Panc1 (cell line): ENCODE results near the gene LPIN1. TPM values are rescaled to one million over a fixed set of nuclear protein-coding genes. Genes with fewer than 3 reads are reported as not detected.

ENCODE experiments used
- ATAC-seq: fragments of 200-7000 bp; cut with Tn5 transposase; 2 replicates; pipeline ENCODE4 v1.9.1; 2020; ENCODE audit warnings: mild to moderate bottlenecking, moderate library complexity
- BruUV-seq: library from RNA; stranded (reverse); fragments of 400-500 nt; replicated peaks from 2 replicates; lab custom pipeline; 2021; lab: Mats Ljungman, UMichigan
- CTCF ChIA-PET: fragments of 300-600 bp; sonication (Branson Sonifier 250); formaldehyde crosslinking; loops from one replicate; lab custom pipeline; 2022; ENCODE audit warnings: antibody characterized with exemption; lab: Charles Lee
- POLR2A ChIA-PET: fragments of 300-600 bp; sonication (Branson Sonifier 250); formaldehyde crosslinking; loops from one replicate; lab custom pipeline; 2022; ENCODE audit warnings: antibody characterized with exemption; lab: Charles Lee
- DNase-seq: peaks from one replicate; pipeline ENCODE4 v3.0.0-alpha.2; 2010; ENCODE audit warnings: low read depth, low spot score
- H3K27ac ChIP-seq: 2 replicates; pipeline ENCODE4 v1.5.1; 2011; ENCODE audit warnings: mild to moderate bottlenecking, low read length, inconsistent platforms
- H3K27me3 ChIP-seq: fragments of 200-500 bp; sonication (Bioruptor generic); 2 replicates; pipeline ENCODE4 v1.6.0; 2014; ENCODE audit warnings: low read length, inconsistent platforms; ENCODE audit not compliant: control insufficient read depth, insufficient read depth
- H3K36me3 ChIP-seq: fragments of 200-500 bp; sonication (Bioruptor generic); 2 replicates; pipeline ENCODE4 v1.5.1; 2014; ENCODE audit warnings: inconsistent platforms, mild to moderate bottlenecking, low read length, moderate library complexity; ENCODE audit not compliant: control insufficient read depth, insufficient read depth
- H3K4me1 ChIP-seq: 2 replicates; pipeline ENCODE4 v1.5.1; 2011; ENCODE audit warnings: inconsistent platforms, mild to moderate bottlenecking, low read length, moderate library complexity; ENCODE audit not compliant: control insufficient read depth, insufficient read depth
- H3K4me3 ChIP-seq, 2 experiments: 2 replicates each; pipeline ENCODE4 v1.5.1; 2011 to 2012; ENCODE audit warnings: low read depth in 2 of 2, low read length in 2 of 2, mild to moderate bottlenecking in 2 of 2, inconsistent platforms in 1 of 2, moderate library complexity in 1 of 2
- H3K9me3 ChIP-seq: fragments of 200-500 bp; sonication (Bioruptor generic); 2 replicates; pipeline ENCODE4 v1.5.1; 2014; ENCODE audit warnings: low read depth, mild to moderate bottlenecking, inconsistent platforms, low read length, moderate library complexity; ENCODE audit not compliant: control insufficient read depth, insufficient read depth
- POLR2AphosphoS5 ChIP-seq: IDR thresholded peaks from 2 replicates; pipeline ENCODE4 v1.6.1; 2012; ENCODE audit warnings: mild to moderate bottlenecking, low read depth, low read length, moderate library complexity
- SIN3A ChIP-seq: IDR thresholded peaks from 2 replicates; pipeline ENCODE4 v1.6.1; 2012; ENCODE audit warnings: low read depth, mild to moderate bottlenecking, low read length, moderate library complexity, borderline replicate concordance; ENCODE audit not compliant: insufficient read depth
- TCF7L2 ChIP-seq: IDR thresholded peaks from 2 replicates; pipeline ENCODE4 v1.6.1; 2011; ENCODE audit warnings: mild to moderate bottlenecking, low read depth, low read length, inconsistent platforms
- in situ Hi-C: cut with HindIII; loops from 2 replicates; pipeline ENCODE4 v1.10.0; 2016; ENCODE audit warnings: low sequenced_read_pairs, low pct_unique_long_range_greater_than_20kb
- intact Hi-C: fragments of 100-400 bp; cut with micrococcal nuclease; formaldehyde crosslinking; loops from one replicate; pipeline ENCODE4 v1.10.0; 2022; ENCODE audit not compliant: unreplicated experiment
- total RNA-seq: library from RNA; stranded (reverse); gene quantifications from one replicate; pipeline ENCODE4 v1.2.1, GENCODE V29; 2021; ENCODE audit not compliant: unreplicated experiment
- TF ChIP-seq, protein P1 (sequence below): fragments of 450-650 bp; IDR thresholded peaks from 2 replicates; pipeline ENCODE4 v1.5.1; 2017; ENCODE audit warnings: mild to moderate bottlenecking
- TF ChIP-seq, protein P2 (sequence below), 2 experiments: IDR thresholded peaks; 2 replicates each; pipeline ENCODE4 v1.6.1; 2011 to 2012; ENCODE audit warnings: low read depth in 2 of 2, control low read depth in 1 of 2, low read length in 1 of 2, mild to moderate bottlenecking in 1 of 2, moderate library complexity in 1 of 2; ENCODE audit not compliant: insufficient read depth in 1 of 2

LPIN1 gene
- total RNA-seq, 1 experiment from 2014 or later = 51.8 TPM

DNA sequence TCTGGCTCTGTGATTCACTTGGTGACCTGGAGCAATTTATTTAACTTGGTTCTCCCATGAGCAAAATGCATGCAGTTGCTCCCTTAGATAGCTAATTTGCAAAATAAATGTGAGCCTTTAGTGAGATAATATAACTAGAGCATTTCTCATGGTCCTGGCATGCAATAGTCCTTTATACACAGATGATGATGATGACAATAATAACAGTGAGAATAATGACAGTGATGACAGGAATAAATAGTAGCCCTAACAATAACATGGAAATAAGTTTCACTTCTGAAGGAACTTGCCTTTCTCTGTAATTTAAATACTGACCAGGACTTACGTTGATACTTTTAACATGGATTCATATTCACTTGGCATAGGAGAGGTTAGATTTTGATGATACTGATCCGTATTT is 49.2 kb downstream of the LPIN1 start:
- Histone ChIP-seq H3K36me3 (peaks cover 19% of the 10 kb centered on the region; the same call in 1 of the 2 replicates), H3K4me3 (no peak overlapping the region), H3K27me3 (no peaks in the 10 kb centered on the region), H3K4me1 (no peaks in the 10 kb centered on the region), H3K9me3 (no peaks in the 10 kb centered on the region), H3K27ac (no peak overlapping the region)
- DNase-seq = no peak
- intact Hi-C loops = no loop called here
- TF ChIP-seq, protein P1, sequence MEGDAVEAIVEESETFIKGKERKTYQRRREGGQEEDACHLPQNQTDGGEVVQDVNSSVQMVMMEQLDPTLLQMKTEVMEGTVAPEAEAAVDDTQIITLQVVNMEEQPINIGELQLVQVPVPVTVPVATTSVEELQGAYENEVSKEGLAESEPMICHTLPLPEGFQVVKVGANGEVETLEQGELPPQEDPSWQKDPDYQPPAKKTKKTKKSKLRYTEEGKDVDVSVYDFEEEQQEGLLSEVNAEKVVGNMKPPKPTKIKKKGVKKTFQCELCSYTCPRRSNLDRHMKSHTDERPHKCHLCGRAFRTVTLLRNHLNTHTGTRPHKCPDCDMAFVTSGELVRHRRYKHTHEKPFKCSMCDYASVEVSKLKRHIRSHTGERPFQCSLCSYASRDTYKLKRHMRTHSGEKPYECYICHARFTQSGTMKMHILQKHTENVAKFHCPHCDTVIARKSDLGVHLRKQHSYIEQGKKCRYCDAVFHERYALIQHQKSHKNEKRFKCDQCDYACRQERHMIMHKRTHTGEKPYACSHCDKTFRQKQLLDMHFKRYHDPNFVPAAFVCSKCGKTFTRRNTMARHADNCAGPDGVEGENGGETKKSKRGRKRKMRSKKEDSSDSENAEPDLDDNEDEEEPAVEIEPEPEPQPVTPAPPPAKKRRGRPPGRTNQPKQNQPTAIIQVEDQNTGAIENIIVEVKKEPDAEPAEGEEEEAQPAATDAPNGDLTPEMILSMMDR = no peak
- TF ChIP-seq TCF7L2 (no peak), POLR2AphosphoS5 (no peak), SIN3A (no peak)
- TF ChIP-seq, protein P2, sequence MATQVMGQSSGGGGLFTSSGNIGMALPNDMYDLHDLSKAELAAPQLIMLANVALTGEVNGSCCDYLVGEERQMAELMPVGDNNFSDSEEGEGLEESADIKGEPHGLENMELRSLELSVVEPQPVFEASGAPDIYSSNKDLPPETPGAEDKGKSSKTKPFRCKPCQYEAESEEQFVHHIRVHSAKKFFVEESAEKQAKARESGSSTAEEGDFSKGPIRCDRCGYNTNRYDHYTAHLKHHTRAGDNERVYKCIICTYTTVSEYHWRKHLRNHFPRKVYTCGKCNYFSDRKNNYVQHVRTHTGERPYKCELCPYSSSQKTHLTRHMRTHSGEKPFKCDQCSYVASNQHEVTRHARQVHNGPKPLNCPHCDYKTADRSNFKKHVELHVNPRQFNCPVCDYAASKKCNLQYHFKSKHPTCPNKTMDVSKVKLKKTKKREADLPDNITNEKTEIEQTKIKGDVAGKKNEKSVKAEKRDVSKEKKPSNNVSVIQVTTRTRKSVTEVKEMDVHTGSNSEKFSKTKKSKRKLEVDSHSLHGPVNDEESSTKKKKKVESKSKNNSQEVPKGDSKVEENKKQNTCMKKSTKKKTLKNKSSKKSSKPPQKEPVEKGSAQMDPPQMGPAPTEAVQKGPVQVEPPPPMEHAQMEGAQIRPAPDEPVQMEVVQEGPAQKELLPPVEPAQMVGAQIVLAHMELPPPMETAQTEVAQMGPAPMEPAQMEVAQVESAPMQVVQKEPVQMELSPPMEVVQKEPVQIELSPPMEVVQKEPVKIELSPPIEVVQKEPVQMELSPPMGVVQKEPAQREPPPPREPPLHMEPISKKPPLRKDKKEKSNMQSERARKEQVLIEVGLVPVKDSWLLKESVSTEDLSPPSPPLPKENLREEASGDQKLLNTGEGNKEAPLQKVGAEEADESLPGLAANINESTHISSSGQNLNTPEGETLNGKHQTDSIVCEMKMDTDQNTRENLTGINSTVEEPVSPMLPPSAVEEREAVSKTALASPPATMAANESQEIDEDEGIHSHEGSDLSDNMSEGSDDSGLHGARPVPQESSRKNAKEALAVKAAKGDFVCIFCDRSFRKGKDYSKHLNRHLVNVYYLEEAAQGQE (IDR thresholded peaks at IDR 0.05; ENCODE audit: insufficient read depth in 1 of 2, low read depth in 2 of 2, low read length in 1 of 2) = no peak
- in situ Hi-C loops = no loop called here
- ATAC-seq = no peak
- BruUV-seq = no TSS peak
- CTCF ChIA-PET = no interaction called here
- POLR2A ChIA-PET = no interaction called here

DNA sequence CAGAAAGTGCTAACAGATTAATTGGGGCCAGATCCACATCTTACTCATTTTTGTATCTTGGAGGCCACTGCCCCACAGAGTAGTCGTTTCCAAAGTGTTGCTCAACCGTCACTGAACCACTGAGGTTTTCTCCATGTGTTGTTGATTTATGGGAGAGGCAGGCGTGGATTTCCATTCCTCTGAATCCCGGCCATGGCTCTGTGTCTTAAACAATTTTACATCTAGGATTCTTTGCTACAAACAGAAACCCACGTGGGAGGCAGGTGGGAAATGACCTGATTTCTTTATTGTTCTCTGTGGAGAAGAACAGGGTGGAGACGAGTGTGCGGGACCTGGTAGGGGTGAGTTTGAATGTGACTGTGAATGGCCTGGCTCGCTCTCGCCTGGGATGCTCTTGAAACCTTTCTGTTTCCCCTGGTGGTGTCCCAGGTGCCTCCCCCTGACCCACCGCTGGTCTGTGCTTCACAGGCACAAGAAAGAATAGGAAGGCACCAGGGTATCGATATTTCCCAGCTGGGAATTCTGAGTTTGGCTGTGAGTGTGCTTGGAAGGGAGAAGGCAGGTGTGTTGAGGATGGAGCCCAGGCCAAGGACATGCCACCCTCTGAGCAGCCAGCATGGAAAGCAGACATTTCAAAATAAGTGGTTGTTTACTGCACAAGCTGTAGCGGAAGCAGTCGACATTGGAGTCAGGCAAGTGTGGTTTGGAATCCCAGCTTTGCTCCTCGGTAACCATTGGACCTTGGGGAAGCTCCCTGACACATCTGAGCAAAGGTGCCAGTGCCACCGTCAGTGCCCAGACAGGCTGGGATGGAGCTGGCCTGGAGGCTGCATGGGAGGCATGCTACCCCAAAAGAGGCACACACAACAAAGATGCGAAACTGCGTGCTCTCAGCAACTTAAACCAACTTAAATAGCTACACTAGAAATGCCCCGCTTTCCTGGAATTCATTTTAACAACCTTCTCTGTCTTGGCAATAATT is 50.0 kb downstream of the LPIN1 start:
- no peaks in the 10 kb centered on the region for H3K9me3 ChIP-seq
- no peaks in the 10 kb centered on the region for H3K27me3 ChIP-seq
- DNase-seq (no peak), ATAC-seq (no peak)
- intact Hi-C loops (no loop called here), in situ Hi-C loops (no loop called here)
- peaks cover 12% of the 10 kb centered on the region; the same call in 1 of the 2 replicates for H3K36me3 ChIP-seq
- no peaks in the 10 kb centered on the region for H3K4me1 ChIP-seq
- H3K4me3 ChIP-seq = no peak overlapping the region
- no peak overlapping the region for H3K27ac ChIP-seq
- no TSS peak for BruUV-seq
- ChIA-PET POLR2A (no interaction called here), CTCF (no interaction called here)
- TF ChIP-seq POLR2AphosphoS5 (no peak), TCF7L2 (no peak), SIN3A (no peak)
- TF ChIP-seq, protein P1 = no peak
- TF ChIP-seq, protein P2 (IDR thresholded peaks at IDR 0.05; ENCODE audit: insufficient read depth in 1 of 2, low read depth in 2 of 2, low read length in 1 of 2) = no peak
